Measurements from ENCODE around the gene CATSPER3.

The CATSPER3 gene

GRCh38 chr5:135024956-135025729, 57.4 kb downstream of the CATSPER3 start:
- no peak overlapping the region for H3K4me3 ChIP-seq (ENCODE audit: low read depth, low read length)
- TF ChIP-seq CTCF (IDR thresholded peaks at IDR 0.05; ENCODE audit: control insufficient read depth, extremely low read depth, insufficient read depth), result no peak
- DNase-seq (ENCODE audit: low read depth), result no peak

DNA sequence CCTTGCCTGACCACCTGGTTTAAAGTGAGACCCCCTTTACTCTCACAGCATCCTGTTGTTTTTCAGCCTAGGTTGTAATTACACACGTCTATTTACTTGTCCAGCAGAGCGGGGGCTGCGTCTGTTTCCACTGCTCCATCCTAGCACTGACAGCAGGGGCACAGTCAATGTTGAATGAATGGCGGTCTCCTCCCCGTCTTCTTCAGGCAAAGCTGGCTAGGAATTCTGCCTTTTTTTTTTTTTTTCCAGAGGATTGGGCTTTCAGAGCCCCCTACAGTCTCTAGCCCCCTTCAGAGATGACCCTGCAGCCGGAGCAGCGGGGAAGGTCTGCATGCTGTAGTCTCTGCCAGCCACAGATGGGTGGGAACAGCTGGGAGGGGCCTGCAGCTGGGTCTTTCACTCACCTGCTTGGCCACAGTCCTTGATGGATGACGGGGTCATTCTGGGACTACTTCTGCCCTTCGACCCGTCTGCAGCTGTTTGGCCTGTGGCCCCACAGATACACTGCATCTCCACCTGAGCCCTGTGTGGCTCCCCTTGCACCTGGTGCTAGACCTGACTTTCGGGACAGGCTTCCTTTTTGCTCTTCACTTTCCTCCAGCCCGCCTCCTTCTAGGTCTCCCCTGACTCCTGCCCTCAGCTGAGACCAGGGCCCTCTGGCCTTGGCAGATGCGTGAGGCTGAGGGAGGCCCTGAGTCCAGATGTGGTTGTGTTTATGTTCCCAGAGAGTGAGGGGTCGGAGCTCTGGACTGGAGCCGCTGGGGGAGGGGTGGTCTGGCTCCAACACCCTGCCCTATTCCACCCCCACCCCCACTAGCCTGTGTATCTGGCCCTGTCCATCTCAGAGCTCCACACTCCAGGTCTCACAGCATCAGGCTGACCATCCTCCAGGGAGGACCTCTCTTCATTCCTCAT, 58.3 kb downstream of the CATSPER3 start:
- no peak overlapping the region for H3K4me3 ChIP-seq (ENCODE audit: low read depth, low read length)
- TF ChIP-seq CTCF (IDR thresholded peaks at IDR 0.05; ENCODE audit: control insufficient read depth, extremely low read depth, insufficient read depth), result no peak
- no peak for DNase-seq (ENCODE audit: low read depth)

GRCh38 chr5:135026645-135027265, 59.0 kb downstream of the CATSPER3 start:
- no peak for DNase-seq (ENCODE audit: low read depth)
- no peak overlapping the region for H3K4me3 ChIP-seq (ENCODE audit: low read depth, low read length)
- TF ChIP-seq CTCF (IDR thresholded peaks at IDR 0.05; ENCODE audit: control insufficient read depth, extremely low read depth, insufficient read depth), result no peak

DNA sequence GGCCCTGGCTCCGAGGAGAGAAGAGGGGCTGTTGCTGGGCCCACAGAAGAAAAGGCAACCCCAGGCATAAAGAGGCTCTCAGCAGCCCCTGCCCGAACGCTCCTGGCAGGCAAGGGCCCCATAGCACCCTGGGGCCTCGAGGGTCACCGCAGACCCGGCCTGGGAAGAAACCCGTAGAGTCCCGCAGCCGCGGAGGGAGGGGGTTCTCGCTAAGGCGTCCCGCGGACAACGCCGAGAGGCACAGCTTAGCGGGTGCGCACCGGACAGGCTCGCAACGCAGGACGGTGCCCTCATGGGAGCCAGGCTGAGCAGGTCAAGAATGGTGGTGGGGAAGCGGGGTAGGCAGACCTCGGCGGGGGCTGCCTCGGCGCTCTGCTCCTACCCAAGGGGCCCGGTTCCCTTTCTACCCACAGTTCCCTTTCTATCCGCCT, 59.6 kb downstream of the CATSPER3 start:
- no peak overlapping the region for H3K4me3 ChIP-seq (ENCODE audit: low read depth, low read length)
- DNase-seq (ENCODE audit: low read depth), result no peak
- no peak for TF ChIP-seq CTCF (IDR thresholded peaks at IDR 0.05; ENCODE audit: control insufficient read depth, extremely low read depth, insufficient read depth)

DNA sequence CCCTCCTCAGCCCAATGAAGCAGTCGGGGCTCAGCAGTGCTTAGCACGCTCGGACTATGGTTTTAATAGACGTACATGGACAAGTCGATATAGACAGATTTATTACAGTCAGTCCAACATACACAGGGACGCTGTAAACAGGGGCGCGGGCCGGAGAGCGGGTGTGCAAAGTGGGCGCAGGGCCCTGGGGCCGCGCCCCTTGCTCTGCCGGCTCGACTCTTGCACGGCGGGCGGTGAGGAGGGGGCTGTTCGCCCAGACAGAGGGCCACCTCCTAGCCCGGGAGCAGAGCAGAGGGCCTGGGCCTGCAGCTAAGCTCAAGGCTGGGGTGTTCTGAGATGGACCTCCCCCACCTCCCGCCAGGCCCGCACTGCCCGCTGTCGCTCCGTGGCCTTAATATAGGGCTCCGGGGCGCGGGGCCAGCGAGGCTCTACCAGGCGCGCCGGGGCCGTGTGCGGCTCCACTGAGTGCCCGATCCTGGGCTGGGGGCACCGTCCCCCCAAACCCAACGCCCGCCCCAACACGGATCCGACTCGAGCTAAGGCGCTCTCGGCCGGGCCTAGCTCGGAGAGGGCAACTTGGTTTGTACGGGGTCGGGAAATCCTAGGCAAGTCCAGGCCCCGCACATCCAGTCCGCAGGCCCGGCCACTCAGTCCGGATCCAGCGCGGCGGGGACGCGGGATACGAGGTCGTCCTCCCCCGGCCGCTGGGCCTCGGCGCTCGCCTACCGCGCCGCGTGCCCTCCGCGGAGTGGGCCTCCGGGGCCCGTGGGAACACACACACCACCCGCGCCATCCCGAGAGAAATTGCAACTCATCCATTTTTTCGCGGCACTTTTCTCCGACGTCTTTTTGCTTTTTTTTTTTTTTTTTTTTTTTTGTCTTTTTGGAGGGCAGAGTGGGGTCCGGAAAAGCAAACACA, 60.2 kb downstream of the CATSPER3 start:
- TF ChIP-seq CTCF (IDR thresholded peaks at IDR 0.05; ENCODE audit: control insufficient read depth, extremely low read depth, insufficient read depth), result no peak
- no peak overlapping the region for H3K4me3 ChIP-seq (ENCODE audit: low read depth, low read length)
- no peak for DNase-seq (ENCODE audit: low read depth)
